Adrenal gland (tissue), 5 donors: ENCODE measurements around the gene CD247.

Experiments used
- CTCF ChIP-seq, 6 experiments: fragments of 450-650 bp in 4 of 6; fragments of 200-600 bp in 2 of 6; sonication (generic) in 1 of 6; IDR thresholded peaks; 1 replicate in 5 of 6; 2 replicates in 1 of 6; pipeline versions ENCODE4 v1.5.1 to v1.8.0; 2016 to 2021; ENCODE audit warnings: antibody characterized with exemption in 6 of 6, mild to moderate bottlenecking in 2 of 6, moderate library complexity in 1 of 6
- POLR2A ChIP-seq, 2 donors: fragments of 450-650 bp; IDR thresholded peaks; one replicate each; pipeline ENCODE4 v1.6.1; 2017; ENCODE audit warnings: antibody characterized with exemption in 2 of 2, mild to moderate bottlenecking in 2 of 2, moderate library complexity in 1 of 2
- donor health status: DM: no; HTN: no; CAD: no.

DNA sequence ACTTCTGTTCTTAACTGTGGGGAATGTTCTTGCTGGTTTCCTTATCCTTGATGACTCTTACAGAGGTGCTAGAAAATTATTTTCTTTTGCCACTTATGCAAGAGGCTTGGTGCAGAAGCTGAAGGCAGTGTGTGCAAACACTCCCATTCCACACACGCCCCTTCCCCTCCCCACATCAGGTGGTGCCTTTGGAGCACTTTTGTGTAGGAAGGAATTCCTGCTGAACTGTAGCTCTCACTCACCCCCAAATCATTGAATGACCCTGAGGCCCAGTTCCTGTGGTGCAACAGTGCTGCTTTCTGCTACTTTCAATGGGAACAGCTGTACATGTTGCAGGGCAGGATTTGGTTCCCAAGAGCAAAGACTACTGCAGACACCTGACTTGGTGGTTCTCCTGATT is 101.8 kb downstream of the CD247 start:
- TF ChIP-seq POLR2A (IDR thresholded peaks at IDR 0.05): no peak
- TF ChIP-seq CTCF (IDR thresholded peaks at IDR 0.05): no peak
